ENCODE data around the gene MTREX. TPM values are rescaled to one million over a fixed set of nuclear protein-coding genes. Genes with fewer than 3 reads are reported as not detected.

MTREX gene
- total and polyA plus RNA-seq, 2 of the 8 experiments (the other 6 are each of a cell fraction or from before 2014, with no cell fraction given) = 16.0 to 130 TPM

DNA sequence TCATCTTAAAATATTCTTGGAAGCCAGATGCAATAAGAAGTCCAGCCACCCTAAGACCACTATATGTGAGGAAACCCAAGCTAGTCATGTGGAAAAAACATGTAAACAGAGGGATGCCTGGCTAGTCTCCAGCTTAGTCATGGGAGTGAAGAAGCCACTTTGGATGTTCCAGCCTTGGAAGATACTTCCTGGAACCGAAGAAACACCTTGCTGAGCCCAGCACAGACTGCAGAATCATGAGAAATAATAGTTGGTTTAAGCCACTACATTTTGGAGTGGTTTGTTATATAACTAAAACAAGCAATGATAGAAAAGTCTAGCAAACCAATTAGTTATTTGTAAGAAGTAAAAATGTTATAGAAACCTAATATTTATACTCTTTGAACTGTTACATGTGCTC is 12.9 kb upstream of the MTREX start:
- no peaks in the 10 kb centered on the region for H3K9me3 ChIP-seq (ENCODE audit: insufficient read depth in 2 of 2, low read depth in 1 of 2, low read length in 1 of 2)
- H4K5ac ChIP-seq (ENCODE audit: insufficient read length, low read depth, low read length) = no peak overlapping the region
- no peak for TF ChIP-seq TAF1 (IDR thresholded peaks at IDR 0.05; ENCODE audit: low read depth, low read length)
- TF ChIP-seq RNF2 (IDR thresholded peaks at IDR 0.05; ENCODE audit: borderline replicate concordance, low read depth, low read length, missing control alignments, poor library complexity, severe bottlenecking) = no peak
- no peak for TF ChIP-seq GABPA (IDR thresholded peaks at IDR 0.05; ENCODE audit: borderline replicate concordance, insufficient read depth, low read length)
- no peak for TF ChIP-seq PHF8 (conservative IDR thresholded peaks at IDR 0.05; ENCODE audit: low read depth, low read length)
- TF ChIP-seq E2F6 (IDR thresholded peaks at IDR 0.05) = no peak
- no peak for TF ChIP-seq BCL11A (IDR thresholded peaks at IDR 0.05; ENCODE audit: low read depth in 2 of 2, low read length in 2 of 2)
- TF ChIP-seq GTF2F1 (IDR thresholded peaks at IDR 0.05; ENCODE audit: borderline replicate concordance, low read depth, low read length) = no peak
- no peak for TF ChIP-seq CEBPB (IDR thresholded peaks at IDR 0.05; ENCODE audit: low read depth, low read length)
- TF ChIP-seq CHD2 (IDR thresholded peaks at IDR 0.05; ENCODE audit: low read length) = no peak
- CTCF ChIA-PET (ENCODE audit: partially characterized antibody) = no interaction called here
- H3K27ac ChIP-seq (ENCODE audit: low read depth, low read length) = no peak overlapping the region
- H3K9ac ChIP-seq (replicated peaks in 1 of 4; ENCODE audit: extremely low read depth in 1 of 4, low read depth in 3 of 4, low read length in 3 of 4) = no peak overlapping the region
- H3K56ac ChIP-seq (replicated peaks; ENCODE audit: insufficient read length, low read depth, low read length) = no peak overlapping the region
- no peak overlapping the region for H2BK120ac ChIP-seq (replicated peaks; ENCODE audit: low read depth, low read length)
- no peak overlapping the region for H3K18ac ChIP-seq (ENCODE audit: extremely low read depth, low read length)
- POLR2A ChIA-PET (ENCODE audit: partially characterized antibody) = interaction anchor here (1.5 kb wide), 1 partner anchor 23 kb away, joined by 3 read pairs; no protein-coding TSS in a partner anchor
- DNase-seq (ENCODE audit: low read depth in 1 of 2, low spot score in 2 of 2) (no peak), FAIRE-seq (no peak)
- H3K79me1 ChIP-seq (ENCODE audit: low read depth, low read length) = no peaks in the 10 kb centered on the region
- H3K4me1 ChIP-seq (replicated peaks in 1 of 4; ENCODE audit: control insufficient read depth in 3 of 4, insufficient read depth in 4 of 4, low read length in 3 of 4) = no peaks in the 10 kb centered on the region
- no peaks in the 10 kb centered on the region for H3K27me3 ChIP-seq (replicated peaks in 1 of 4; ENCODE audit: control insufficient read depth in 3 of 4, extremely low read depth in 1 of 4, insufficient read depth in 3 of 4, low read length in 3 of 4)
- 95% methylated on average over 1 of the region's 1 CpG; no CpG with 5 or more reads in 1 of the 2 experiments for WGBS, 2 experiments (ENCODE audit: extremely low coverage in 1 of 2, insufficient coverage in 1 of 2, insufficient read length in 1 of 2, insufficient replicate concordance in 2 of 2, low coverage in 1 of 2, low lambda C conversion rate in 2 of 2, missing lambda C conversion rate in 1 of 2)
- H3K23me2 ChIP-seq (ENCODE audit: low read depth, low read length) = no peaks in the 10 kb centered on the region
- H3K79me2 ChIP-seq (ENCODE audit: control insufficient read depth in 1 of 2, insufficient read depth in 2 of 2, low read length in 2 of 2) = 0 out of 4 replicates have a peak, but pooled peaks cover 0 to under 1% of the 10 kb centered on the region in 2 experiments
- H2BK20ac ChIP-seq (ENCODE audit: low read length) = no peak overlapping the region
- H3K23ac ChIP-seq (ENCODE audit: insufficient read length) = no peak overlapping the region
- no peak overlapping the region for H2BK5ac ChIP-seq (ENCODE audit: low read depth, low read length)
- H2AFZ ChIP-seq (ENCODE audit: low read length) = no peak overlapping the region
- no peak overlapping the region for H3K4me2 ChIP-seq (ENCODE audit: insufficient read depth in 1 of 2, low read depth in 2 of 2, low read length in 2 of 2)
- H2BK12ac ChIP-seq (ENCODE audit: low read depth, low read length) = no peak overlapping the region
- H4K20me1 ChIP-seq (replicated peaks in 1 of 2; ENCODE audit: control insufficient read depth in 1 of 2, insufficient read depth in 2 of 2, low read length in 2 of 2) = no peaks in the 10 kb centered on the region
- H4K91ac ChIP-seq (replicated peaks; ENCODE audit: insufficient read length, low read length) = no peak overlapping the region
- no peak overlapping the region for H4K8ac ChIP-seq (ENCODE audit: extremely low read depth, insufficient read depth, low read length)
- no peak overlapping the region for H2AK5ac ChIP-seq (ENCODE audit: low read depth, low read length)
- H3K4ac ChIP-seq (replicated peaks; ENCODE audit: insufficient read length, low read depth, low read length) = no peak overlapping the region
- H3K4me3 ChIP-seq (ENCODE audit: extremely low read depth in 1 of 4, insufficient read depth in 2 of 4, low read depth in 3 of 4, low read length in 4 of 4) = no peak overlapping the region
- H2BK15ac ChIP-seq (ENCODE audit: low read length) = no peak overlapping the region
- H3K36me3 ChIP-seq (ENCODE audit: control insufficient read depth in 2 of 4, insufficient read depth in 4 of 4, low read length in 3 of 4) = peaks cover 0 to 36% (median 10%) of the 10 kb centered on the region in 4 experiments; a peak in 5 of 8 replicates
- H3K14ac ChIP-seq (ENCODE audit: insufficient read length) = no peak overlapping the region
